ENCODE data around the gene ABTB2. TPM values are rescaled to one million over a fixed set of nuclear protein-coding genes. Genes with fewer than 3 reads are reported as not detected.

Gene ABTB2
- total RNA-seq, 1 experiment from 2014 or later = 5.5 TPM

- Histone ChIP-seq H4K5ac (ENCODE audit: insufficient read length, low read depth, low read length) (no peak overlapping the region), H2BK120ac (ENCODE audit: low read depth, low read length, poor library complexity, severe bottlenecking) (no peak overlapping the region), H3K79me2 (ENCODE audit: insufficient read depth, low read length) (no peaks in the 10 kb centered on the region), H2AFZ (ENCODE audit: low read length) (no peak overlapping the region), H3K9ac (ENCODE audit: extremely low read depth, insufficient read length, low read length) (no peak overlapping the region), H3K4me1 (ENCODE audit: insufficient read depth, low read length) (peaks cover 4% of the 10 kb centered on the region; the same call in 1 of the 2 replicates), H3K56ac (ENCODE audit: insufficient read length, low read depth, low read length) (no peak overlapping the region), H4K91ac (ENCODE audit: insufficient read length, low read depth, low read length) (no peak overlapping the region), H3K4ac (ENCODE audit: low read depth, low read length) (no peak overlapping the region), H4K20me1 (ENCODE audit: control insufficient read depth, insufficient read depth, insufficient read length) (no peaks in the 10 kb centered on the region), H2BK15ac (ENCODE audit: low read depth, low read length) (no peak overlapping the region), H4K8ac (replicated peaks; ENCODE audit: insufficient read length, low read depth, low read length) (no peak overlapping the region), H3K18ac (ENCODE audit: insufficient read length, low read depth, low read length) (no peak overlapping the region), H2BK12ac (ENCODE audit: insufficient read length, low read depth, low read length) (no peak overlapping the region), H3K14ac (ENCODE audit: insufficient read depth, low read length) (no peak overlapping the region), H3K79me1 (ENCODE audit: insufficient read depth, low read depth, low read length, poor library complexity, severe bottlenecking) (no peaks in the 10 kb centered on the region), H3K4me2 (ENCODE audit: insufficient read depth, insufficient read length, low read length) (no peak overlapping the region), H3K27ac (ENCODE audit: insufficient read length, low read depth, low read length) (no peak overlapping the region), H3K23me2 (ENCODE audit: insufficient read length, low read depth, low read length, poor library complexity, severe bottlenecking) (no peaks in the 10 kb centered on the region), H3K23ac (ENCODE audit: insufficient read length, low read depth, low read length) (no peak overlapping the region), H2BK5ac (ENCODE audit: insufficient read length, low read length) (no peak overlapping the region), H3K27me3 (ENCODE audit: insufficient read depth, low read length) (no peaks in the 10 kb centered on the region), H3T11ph (ENCODE audit: low read length) (no peak overlapping the region), H3K9me3 (ENCODE audit: control insufficient read depth, low read depth, low read length) (no peaks in the 10 kb centered on the region), H2AK5ac (ENCODE audit: insufficient read length, low read length) (no peak overlapping the region), H2BK20ac (ENCODE audit: low read depth, low read length, poor library complexity, severe bottlenecking) (no peak overlapping the region)
- Mint-ChIP-seq H3K4me1 (peaks cover 25 to 35% of the 10 kb centered on the region in 2 experiments), H3K27me3 (ENCODE audit: low read depth) (no peaks in the 10 kb centered on the region; the same call in none of the 2 replicates), H3K36me3 (ENCODE audit: insufficient read depth in 1 of 3, low read depth in 3 of 3) (no peaks in the 10 kb centered on the region), H3K9me3 (no peaks in the 10 kb centered on the region), H3K4me3 (no peak overlapping the region), H3K27ac (peak overlapping the region in 1 of 3 experiments; percentile 62; a peak in 1 of 7 replicates)
- WGBS (ENCODE audit: extremely low coverage, insufficient read length, low lambda C conversion rate) = no CpG with 5 or more reads among the region's 5 CpGs
- TF ChIP-seq, protein P1, sequence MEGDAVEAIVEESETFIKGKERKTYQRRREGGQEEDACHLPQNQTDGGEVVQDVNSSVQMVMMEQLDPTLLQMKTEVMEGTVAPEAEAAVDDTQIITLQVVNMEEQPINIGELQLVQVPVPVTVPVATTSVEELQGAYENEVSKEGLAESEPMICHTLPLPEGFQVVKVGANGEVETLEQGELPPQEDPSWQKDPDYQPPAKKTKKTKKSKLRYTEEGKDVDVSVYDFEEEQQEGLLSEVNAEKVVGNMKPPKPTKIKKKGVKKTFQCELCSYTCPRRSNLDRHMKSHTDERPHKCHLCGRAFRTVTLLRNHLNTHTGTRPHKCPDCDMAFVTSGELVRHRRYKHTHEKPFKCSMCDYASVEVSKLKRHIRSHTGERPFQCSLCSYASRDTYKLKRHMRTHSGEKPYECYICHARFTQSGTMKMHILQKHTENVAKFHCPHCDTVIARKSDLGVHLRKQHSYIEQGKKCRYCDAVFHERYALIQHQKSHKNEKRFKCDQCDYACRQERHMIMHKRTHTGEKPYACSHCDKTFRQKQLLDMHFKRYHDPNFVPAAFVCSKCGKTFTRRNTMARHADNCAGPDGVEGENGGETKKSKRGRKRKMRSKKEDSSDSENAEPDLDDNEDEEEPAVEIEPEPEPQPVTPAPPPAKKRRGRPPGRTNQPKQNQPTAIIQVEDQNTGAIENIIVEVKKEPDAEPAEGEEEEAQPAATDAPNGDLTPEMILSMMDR (conservative IDR thresholded peaks at IDR 0.05) = no peak
- DNase-seq = no peak
These were observed 87.1 kb downstream of the ABTB2 start for GRCh38 chr11:34270711-34271110.
